ENCODE data around the gene CCDC61. TPM values are rescaled to one million over a fixed set of nuclear protein-coding genes. Genes with fewer than 3 reads are reported as not detected.

Gene CCDC61
- total and polyA plus RNA-seq, 2 of the 8 experiments (the other 6 are each of a cell fraction or from before 2014, with no cell fraction given), result 7.8 to 17.4 TPM

DNA sequence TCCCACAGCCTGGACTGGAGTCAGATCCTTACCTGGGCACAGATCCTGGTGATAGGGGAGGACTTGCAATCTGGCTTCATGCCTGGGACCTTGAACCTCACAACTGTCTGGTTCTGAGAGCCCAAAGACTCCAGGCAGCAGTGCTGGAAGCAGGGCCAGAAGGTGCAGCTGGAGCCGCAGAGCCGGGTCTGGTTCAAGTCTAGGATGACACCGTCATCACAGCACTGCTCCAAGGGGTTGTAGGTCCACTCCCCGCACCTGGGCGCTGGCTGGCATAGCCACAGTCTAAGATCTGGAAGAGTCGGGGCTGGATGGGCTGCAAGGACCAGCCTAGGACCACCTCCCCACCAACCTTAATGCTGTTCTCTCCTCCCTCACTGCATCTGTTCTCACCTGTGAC lies 44.9 kb downstream of the CCDC61 start:
- no peaks in the 10 kb centered on the region; the same call in 1 of the 2 replicates for H3K79me1 ChIP-seq (ENCODE audit: low read depth, low read length)
- no peaks in the 10 kb centered on the region for H4K20me1 ChIP-seq (replicated peaks in 1 of 2; ENCODE audit: control insufficient read depth in 1 of 2, insufficient read depth in 2 of 2, low read length in 2 of 2)
- FAIRE-seq, result no peak
- H3K4me3 ChIP-seq (ENCODE audit: extremely low read depth in 1 of 4, insufficient read depth in 2 of 4, low read depth in 3 of 4, low read length in 4 of 4), result no peak overlapping the region
- no peak overlapping the region for H2AK5ac ChIP-seq (ENCODE audit: low read depth, low read length)
- no peak overlapping the region for H3K56ac ChIP-seq (replicated peaks; ENCODE audit: insufficient read length, low read depth, low read length)
- 89% methylated on average over 6 of the region's 6 CpGs; no CpG with 5 or more reads in 1 of the 2 experiments for WGBS, 2 experiments (ENCODE audit: extremely low coverage in 1 of 2, insufficient coverage in 1 of 2, insufficient read length in 1 of 2, insufficient replicate concordance in 2 of 2, low coverage in 1 of 2, low lambda C conversion rate in 2 of 2, missing lambda C conversion rate in 1 of 2)
- H2BK5ac ChIP-seq (ENCODE audit: low read depth, low read length), result no peak overlapping the region
- H3K18ac ChIP-seq (ENCODE audit: extremely low read depth, low read length), result no peak overlapping the region
- no peaks in the 10 kb centered on the region for H3K79me2 ChIP-seq (ENCODE audit: control insufficient read depth in 1 of 2, insufficient read depth in 2 of 2, low read length in 2 of 2)
- no peak for DNase-seq (ENCODE audit: low read depth in 1 of 2, low spot score in 2 of 2)
- H3K4ac ChIP-seq (replicated peaks; ENCODE audit: insufficient read length, low read depth, low read length), result no peak overlapping the region
- no peaks in the 10 kb centered on the region for H3K36me3 ChIP-seq (ENCODE audit: control insufficient read depth in 2 of 4, insufficient read depth in 4 of 4, low read length in 3 of 4)
- no peaks in the 10 kb centered on the region for H3K23me2 ChIP-seq (ENCODE audit: low read depth, low read length)
- H3K23ac ChIP-seq (ENCODE audit: insufficient read length), result no peak overlapping the region
- H3K4me2 ChIP-seq (ENCODE audit: insufficient read depth in 1 of 2, low read depth in 2 of 2, low read length in 2 of 2), result no peak overlapping the region
- no peak overlapping the region for H3K14ac ChIP-seq (ENCODE audit: insufficient read length)
- no peak overlapping the region for H2BK15ac ChIP-seq (ENCODE audit: low read length)
- no peak overlapping the region for H2BK120ac ChIP-seq (replicated peaks; ENCODE audit: low read depth, low read length)
- H2AFZ ChIP-seq (ENCODE audit: low read length), result no peak overlapping the region
- H2BK12ac ChIP-seq (ENCODE audit: low read depth, low read length), result no peak overlapping the region
- no peak overlapping the region for H4K91ac ChIP-seq (replicated peaks; ENCODE audit: insufficient read length, low read length)
- H3K9ac ChIP-seq (replicated peaks in 1 of 4; ENCODE audit: extremely low read depth in 1 of 4, low read depth in 3 of 4, low read length in 3 of 4), result no peak overlapping the region
- H4K8ac ChIP-seq (ENCODE audit: extremely low read depth, insufficient read depth, low read length), result no peak overlapping the region; the same call in 1 of the 2 replicates
- peaks cover 10 to 25% of the 10 kb centered on the region in 2 experiments; a peak in 3 of 4 replicates for H3K9me3 ChIP-seq (ENCODE audit: insufficient read depth in 2 of 2, low read depth in 1 of 2, low read length in 1 of 2)
- H3K4me1 ChIP-seq (replicated peaks in 1 of 4; ENCODE audit: control insufficient read depth in 3 of 4, insufficient read depth in 4 of 4, low read length in 3 of 4), result no peaks in the 10 kb centered on the region
- POLR2A ChIA-PET (ENCODE audit: partially characterized antibody), result interaction anchor here (1.3 kb wide), 1 partner anchor 11 kb away, joined by 3 read pairs; no protein-coding TSS in a partner anchor
- no peak overlapping the region for H3K27ac ChIP-seq (ENCODE audit: low read depth, low read length)
- CTCF ChIA-PET (ENCODE audit: partially characterized antibody), result interaction anchor here (0.9 to 4.6 kb wide), 6 partner anchors 9 to 149 kb away, joined by 3 to 34 read pairs (median 6); no protein-coding TSS in a partner anchor
- TF ChIP-seq PHF8 (conservative IDR thresholded peaks at IDR 0.05; ENCODE audit: low read depth, low read length) (no peak), CREB1 (IDR thresholded peaks at IDR 0.05) (no peak), SAP30 (IDR thresholded peaks at IDR 0.05; ENCODE audit: insufficient read depth, insufficient replicate concordance, low read length) (no peak), CEBPB (IDR thresholded peaks at IDR 0.05; ENCODE audit: low read depth, low read length) (no peak), EP300 (IDR thresholded peaks at IDR 0.05; ENCODE audit: borderline replicate concordance in 1 of 2, low read depth in 2 of 2, low read length in 2 of 2) (no peak), BRCA1 (IDR thresholded peaks at IDR 0.05; ENCODE audit: low read depth, low read length) (no peak), POU5F1 (IDR thresholded peaks at IDR 0.05; ENCODE audit: low read depth, low read length) (no peak), RFX5 (IDR thresholded peaks at IDR 0.05; ENCODE audit: borderline replicate concordance, low read depth, low read length) (no peak), TAF7 (optimal IDR thresholded peaks at IDR 0.05; ENCODE audit: borderline replicate concordance, low read depth, low read length) (no peak), RNF2 (IDR thresholded peaks at IDR 0.05; ENCODE audit: borderline replicate concordance, low read depth, low read length, missing control alignments, poor library complexity, severe bottlenecking) (no peak), CHD2 (IDR thresholded peaks at IDR 0.05; ENCODE audit: low read length) (no peak)
- peaks cover 0 to 2% (median 2%) of the 10 kb centered on the region in 4 experiments; a peak in 5 of 7 replicates for H3K27me3 ChIP-seq (replicated peaks in 1 of 4; ENCODE audit: control insufficient read depth in 3 of 4, extremely low read depth in 1 of 4, insufficient read depth in 3 of 4, low read length in 3 of 4)
- no peak overlapping the region for H4K5ac ChIP-seq (ENCODE audit: insufficient read length, low read depth, low read length)
- H2BK20ac ChIP-seq (ENCODE audit: low read length), result no peak overlapping the region

Measured in H1 (cell line).